GM12878 (cell line): ENCODE data around the gene BICC1. TPM values are rescaled to one million over a fixed set of nuclear protein-coding genes. Genes with fewer than 3 reads are reported as not detected.

ENCODE experiments used
- ATAC-seq: fragments of 200-7000 bp; cut with Tn5 transposase; 3 replicates; pipeline ENCODE4 v1.9.1; 2020; ENCODE audit warnings: mild to moderate bottlenecking, moderate library complexity
- BruUV-seq: library from RNA; stranded (reverse); fragments of 400-500 nt; replicated peaks from 2 replicates; lab custom pipeline; 2021; lab: Mats Ljungman, UMichigan
- CTCF ChIA-PET: fragments of 300-600 bp; sonication (Branson Sonifier 250); formaldehyde crosslinking; extraction: SDS; loops from one replicate; lab custom pipeline; 2021; ENCODE audit warnings: inconsistent platforms; lab: Yijun Ruan, JAX
- POLR2A ChIA-PET: fragments of 350-600 bp; formaldehyde crosslinking; extraction: SDS; loops from one replicate; lab custom pipeline; 2021; ENCODE audit warnings: inconsistent platforms; lab: Charles Lee
- RAD21 ChIA-PET: fragments of 300-600 bp; sonication (Branson Sonifier 250); formaldehyde crosslinking; loops from one replicate; lab custom pipeline; 2023; ENCODE audit warnings: antibody characterized with exemption; ENCODE audit not compliant: unreplicated experiment; lab: Charles Lee
- SMC1A ChIA-PET: fragments of 300-600 bp; sonication (Branson Sonifier 250); formaldehyde crosslinking; loops from one replicate; lab custom pipeline; 2023; ENCODE audit not compliant: unreplicated experiment, uncharacterized antibody; lab: Charles Lee
- DNase-seq: peaks from one replicate; pipeline ENCODE4 v3.0.0-alpha.2; 2011; ENCODE audit warnings: low read depth, low spot score
- FAIRE-seq: peaks from 3 replicates; lab custom pipeline; 2011; peaks lifted over from hg19 to GRCh38; lab: Jason Lieb, UNC
- H2AFZ ChIP-seq: 2 replicates; pipeline ENCODE4 v1.6.0; 2011; ENCODE audit warnings: low read depth, low read length, control low read depth; ENCODE audit not compliant: control insufficient read depth
- H3K27ac ChIP-seq: 2 replicates; pipeline ENCODE4 v1.5.1; 2011; ENCODE audit warnings: control low read depth; ENCODE audit not compliant: control insufficient read depth, insufficient read depth
- H3K27me3 ChIP-seq, 2 experiments: replicated peaks in 1 of 2; 2 replicates each; pipeline versions ENCODE4 v1.6.0 to v1.6.1; 2011; ENCODE audit warnings: low read length in 1 of 2; ENCODE audit not compliant: control insufficient read depth in 2 of 2, insufficient read depth in 2 of 2
- H3K36me3 ChIP-seq, 2 experiments: 2 replicates each; pipeline ENCODE4 v1.5.1; 2011; ENCODE audit warnings: low read length in 1 of 2; ENCODE audit not compliant: control insufficient read depth in 2 of 2, insufficient read depth in 2 of 2
- H3K4me1 ChIP-seq: 2 replicates; pipeline ENCODE4 v1.6.1; 2011; ENCODE audit warnings: mild to moderate bottlenecking, low read length, moderate library complexity, mixed read lengths; ENCODE audit not compliant: control insufficient read depth, insufficient read depth
- H3K4me2 ChIP-seq: 2 replicates; pipeline ENCODE4 v1.6.0; 2011; ENCODE audit warnings: control low read depth; ENCODE audit not compliant: control insufficient read depth, insufficient read depth
- H3K4me3 ChIP-seq: fragments of 200-600 bp; sonication (generic); 2 replicates; pipeline ENCODE4 v1.5.1; 2016
- H3K79me2 ChIP-seq: 2 replicates; pipeline ENCODE4 v1.6.0; 2011; ENCODE audit warnings: low read length; ENCODE audit not compliant: control insufficient read depth, insufficient read depth
- H3K9ac ChIP-seq: 2 replicates; pipeline ENCODE4 v1.8.0; 2011; ENCODE audit warnings: low read length, control low read depth, mixed read lengths; ENCODE audit not compliant: control insufficient read depth, insufficient read depth
- H3K9me3 ChIP-seq: replicated peaks from 3 replicates; pipeline ENCODE4 v1.5.1; 2011; ENCODE audit warnings: mild to moderate bottlenecking, low read length; ENCODE audit not compliant: control insufficient read depth, insufficient read depth
- H4K20me1 ChIP-seq: 2 replicates; pipeline ENCODE4 v1.6.0; 2011; ENCODE audit not compliant: control insufficient read depth, insufficient read depth
- BHLHE40 ChIP-seq, 2 experiments: fragments of 450-650 bp in 1 of 2; IDR thresholded peaks; 2 replicates each; pipeline ENCODE4 v1.6.1; 2011 to 2017; ENCODE audit warnings: low read depth in 2 of 2, borderline replicate concordance in 1 of 2, improper control_type of control experiment in 1 of 2, low read length in 1 of 2, mild to moderate bottlenecking in 1 of 2
- JUND ChIP-seq: IDR thresholded peaks from 2 replicates; pipeline ENCODE4 v1.6.1; 2012; ENCODE audit warnings: low read depth, mild to moderate bottlenecking, low read length, improper control_type of control experiment, moderate library complexity
- WGBS: methylation state at CpG from one replicate; pipeline ENCODE4 v1.1.6; 2016; ENCODE audit warnings: low lambda C conversion rate; ENCODE audit not compliant: insufficient replicate concordance, insufficient coverage; ENCODE audit errors: missing lambda C conversion rate; 5-methylcytosine and 5-hydroxymethylcytosine counted together
- in situ Hi-C: fragments of 300-500 bp; cut with MboI; formaldehyde crosslinking; loops from 9 replicates; pipeline ENCODE4 v1.14.3; 2018; ENCODE audit warnings: mixed read lengths
- intact Hi-C: fragments of 100-400 bp; cut with micrococcal nuclease; formaldehyde crosslinking; loops from one replicate; pipeline ENCODE4 v1.14.2; 2022; ENCODE audit not compliant: unreplicated experiment
- polyA plus RNA-seq, 11 experiments: library from polyadenylated mRNA; depleted of rRNA in 4 of 11; unstranded in 6 of 11; stranded (reverse) in 5 of 11; fragments of >200 nt; fragmentation: Nextera tagmentation in 4 of 11; fragmentation: Illumina TruSeq in 1 of 11; extraction: Ambion mirVana in 4 of 11; extraction: Trizol in 1 of 11; gene quantifications; 1 replicate in 1 of 11; 2 replicates in 10 of 11; pipeline versions ENCODE4 v1.2.1 to v1.2.3, GENCODE V29; 2011 to 2016; ENCODE audit warnings: inconsistent platforms in 2 of 11, missing spikeins in 2 of 11, low read depth in 1 of 11
- total RNA-seq, 4 experiments: library from RNA; depleted of rRNA in 3 of 4; stranded (reverse); fragments of >200 nt in 3 of 4; fragmentation: Illumina TruSeq in 1 of 4; extraction: Trizol in 1 of 4; gene quantifications; 2 replicates each; pipeline versions ENCODE4 v1.2.1 to v1.2.3, GENCODE V29; 2013 to 2021
- TF ChIP-seq, protein P1 (sequence below): fragments of 450-650 bp; IDR thresholded peaks from 2 replicates; pipeline ENCODE4 v1.6.1; 2016; ENCODE audit warnings: mild to moderate bottlenecking, moderate library complexity, borderline replicate concordance

Gene BICC1
- total and polyA plus RNA-seq, 10 of the 15 experiments (the other 5 are each of a cell fraction or from before 2014, with no cell fraction given): 0.01 to 0.10 (median 0.04) TPM; not detected in 5

- no peak for TF ChIP-seq BHLHE40 (IDR thresholded peaks at IDR 0.05; ENCODE audit: borderline replicate concordance in 1 of 2, low read depth in 2 of 2, low read length in 1 of 2)
- TF ChIP-seq, all 136 proteins: peak for 0
Measured at GRCh38 chr10:58817201-58817846, 304.7 kb downstream of the BICC1 start (continued).

GRCh38 chr10:58818900-58819299, 306.2 kb downstream of the BICC1 start:
- H3K9me3 ChIP-seq: no peaks in the 10 kb centered on the region
- H3K4me2 ChIP-seq: no peak overlapping the region
- TF ChIP-seq, protein P1, sequence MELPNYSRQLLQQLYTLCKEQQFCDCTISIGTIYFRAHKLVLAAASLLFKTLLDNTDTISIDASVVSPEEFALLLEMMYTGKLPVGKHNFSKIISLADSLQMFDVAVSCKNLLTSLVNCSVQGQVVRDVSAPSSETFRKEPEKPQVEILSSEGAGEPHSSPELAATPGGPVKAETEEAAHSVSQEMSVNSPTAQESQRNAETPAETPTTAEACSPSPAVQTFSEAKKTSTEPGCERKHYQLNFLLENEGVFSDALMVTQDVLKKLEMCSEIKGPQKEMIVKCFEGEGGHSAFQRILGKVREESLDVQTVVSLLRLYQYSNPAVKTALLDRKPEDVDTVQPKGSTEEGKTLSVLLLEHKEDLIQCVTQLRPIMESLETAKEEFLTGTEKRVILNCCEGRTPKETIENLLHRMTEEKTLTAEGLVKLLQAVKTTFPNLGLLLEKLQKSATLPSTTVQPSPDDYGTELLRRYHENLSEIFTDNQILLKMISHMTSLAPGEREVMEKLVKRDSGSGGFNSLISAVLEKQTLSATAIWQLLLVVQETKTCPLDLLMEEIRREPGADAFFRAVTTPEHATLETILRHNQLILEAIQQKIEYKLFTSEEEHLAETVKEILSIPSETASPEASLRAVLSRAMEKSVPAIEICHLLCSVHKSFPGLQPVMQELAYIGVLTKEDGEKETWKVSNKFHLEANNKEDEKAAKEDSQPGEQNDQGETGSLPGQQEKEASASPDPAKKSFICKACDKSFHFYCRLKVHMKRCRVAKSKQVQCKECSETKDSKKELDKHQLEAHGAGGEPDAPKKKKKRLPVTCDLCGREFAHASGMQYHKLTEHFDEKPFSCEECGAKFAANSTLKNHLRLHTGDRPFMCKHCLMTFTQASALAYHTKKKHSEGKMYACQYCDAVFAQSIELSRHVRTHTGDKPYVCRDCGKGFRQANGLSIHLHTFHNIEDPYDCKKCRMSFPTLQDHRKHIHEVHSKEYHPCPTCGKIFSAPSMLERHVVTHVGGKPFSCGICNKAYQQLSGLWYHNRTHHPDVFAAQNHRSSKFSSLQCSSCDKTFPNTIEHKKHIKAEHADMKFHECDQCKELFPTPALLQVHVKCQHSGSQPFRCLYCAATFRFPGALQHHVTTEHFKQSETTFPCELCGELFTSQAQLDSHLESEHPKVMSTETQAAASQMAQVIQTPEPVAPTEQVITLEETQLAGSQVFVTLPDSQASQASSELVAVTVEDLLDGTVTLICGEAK: 0 out of 2 replicates have a peak, but pooled peaks have one; percentile 27
- no peak for TF ChIP-seq JUND
- H3K4me3 ChIP-seq: no peak overlapping the region
- no peaks in the 10 kb centered on the region for H3K36me3 ChIP-seq
- BruUV-seq: no TSS peak
- no peak overlapping the region for H2AFZ ChIP-seq
- no peak for DNase-seq
- no peak overlapping the region for H3K27ac ChIP-seq
- H3K27me3 ChIP-seq: no peaks in the 10 kb centered on the region
- in situ Hi-C loops (no loop called here), intact Hi-C loops (no loop called here)
- RAD21 ChIA-PET: no interaction called here
- SMC1A ChIA-PET: interaction anchor here (1.1 to 1.9 kb wide), 3 partner anchors 8 to 571 kb away, joined by 3 to 6 read pairs (median 3); no protein-coding TSS in a partner anchor
- H3K4me1 ChIP-seq: no peaks in the 10 kb centered on the region
- no peak for FAIRE-seq
- no peaks in the 10 kb centered on the region for H4K20me1 ChIP-seq
- no peaks in the 10 kb centered on the region for H3K79me2 ChIP-seq
- POLR2A ChIA-PET: interaction anchor here (0.6 kb wide), 1 partner anchor 216 kb away, joined by 3 read pairs; no protein-coding TSS in a partner anchor
- 0% methylated on average over 1 of the region's 1 CpG for WGBS
- CTCF ChIA-PET: no interaction called here
- ATAC-seq: no peak
- no peak overlapping the region for H3K9ac ChIP-seq
